A673 (cell line): ENCODE measurements around the gene FAAP20. TPM values are rescaled to one million over a fixed set of nuclear protein-coding genes. Genes with fewer than 3 reads are reported as not detected.
"Not testable (repeated sequence)": the region's sequence is repeated elsewhere in the genome, so short reads cannot be mapped to it uniquely, and the experiment has no call there.

Source experiments
- BruUV-seq: library from RNA; stranded (reverse); fragments of 400-500 nt; replicated peaks from 2 replicates; lab custom pipeline; 2021; lab: Mats Ljungman, UMichigan
- CTCF ChIA-PET: fragments of 300-600 bp; sonication (Branson Sonifier 250); formaldehyde crosslinking; loops from one replicate; lab custom pipeline; 2022; ENCODE audit warnings: antibody characterized with exemption; lab: Charles Lee
- POLR2A ChIA-PET: fragments of 300-600 bp; sonication (Branson Sonifier 250); formaldehyde crosslinking; loops from one replicate; lab custom pipeline; 2022; ENCODE audit warnings: antibody characterized with exemption; ENCODE audit not compliant: low non-redundant PET; lab: Charles Lee
- DNase-seq: peaks from one replicate; pipeline ENCODE4 v3.0.0-alpha.2; 2015; ENCODE audit warnings: low spot score
- H3K27ac ChIP-seq: fragments of 200-600 bp; sonication (generic); 2 replicates; pipeline ENCODE4 v1.5.1; 2016; ENCODE audit warnings: mixed run types, low read depth, mild to moderate bottlenecking, mixed read lengths, antibody characterized with exemption, low read length; ENCODE audit not compliant: poor library complexity, severe bottlenecking
- H3K27me3 ChIP-seq: fragments of 200-600 bp; sonication (generic); replicated peaks from 2 replicates; pipeline ENCODE4 v1.6.1; 2017; ENCODE audit warnings: mixed run types, low read depth, mild to moderate bottlenecking, mixed read lengths, antibody characterized with exemption, low read length; ENCODE audit not compliant: insufficient read depth, poor library complexity
- H3K36me3 ChIP-seq: fragments of 200-600 bp; sonication (generic); 2 replicates; pipeline ENCODE4 v1.6.1; 2016; ENCODE audit warnings: mixed run types, mild to moderate bottlenecking, mixed read lengths, antibody characterized with exemption, low read length; ENCODE audit not compliant: insufficient read depth, poor library complexity, severe bottlenecking
- H3K4me1 ChIP-seq: fragments of 200-600 bp; sonication (generic); 2 replicates; pipeline ENCODE4 v1.6.1; 2017; ENCODE audit warnings: mixed run types, mild to moderate bottlenecking, mixed read lengths, antibody characterized with exemption, low read length; ENCODE audit not compliant: insufficient read depth, poor library complexity, severe bottlenecking
- H3K4me3 ChIP-seq: fragments of 200-600 bp; sonication (generic); 2 replicates; pipeline ENCODE4 v1.5.1; 2016; ENCODE audit warnings: low read depth, mixed run types, mild to moderate bottlenecking, mixed read lengths, low read length; ENCODE audit not compliant: poor library complexity, severe bottlenecking
- H3K9me3 ChIP-seq: fragments of 200-600 bp; sonication (generic); 2 replicates; pipeline ENCODE4 v1.6.1; 2016; ENCODE audit warnings: mixed run types, low read depth, mild to moderate bottlenecking, mixed read lengths, antibody characterized with exemption, low read length; ENCODE audit not compliant: poor library complexity, severe bottlenecking
- CTCF ChIP-seq: fragments of 300-800, 200-600 bp; sonication (generic); conservative IDR thresholded peaks from 2 replicates; pipeline ENCODE4 v1.5.1; 2017; ENCODE audit warnings: low read depth, mild to moderate bottlenecking, antibody characterized with exemption, low read length, moderate library complexity, mixed read lengths
- EZH2 ChIP-seq: fragments of 200-600 bp; sonication (generic); IDR thresholded peaks from 2 replicates; pipeline ENCODE4 v1.6.1; 2017; ENCODE audit warnings: borderline replicate concordance, low read depth, mild to moderate bottlenecking, mixed read lengths, antibody characterized with exemption, low read length; ENCODE audit not compliant: poor library complexity, severe bottlenecking
- intact Hi-C: fragments of 100-400 bp; cut with micrococcal nuclease; formaldehyde crosslinking; loops from one replicate; pipeline ENCODE4 v1.10.0; 2022; ENCODE audit not compliant: unreplicated experiment
- total RNA-seq: library from RNA; stranded (reverse); gene quantifications from 2 replicates; pipeline ENCODE4 v1.2.3, GENCODE V29; 2021

The FAAP20 gene
- total RNA-seq, 1 experiment from 2014 or later, result 114 TPM

- Histone ChIP-seq H3K4me3 (no peak overlapping the region), H3K27me3 (no peaks in the 10 kb centered on the region), H3K27ac (no peak overlapping the region), H3K4me1 (no peaks in the 10 kb centered on the region), H3K36me3 (no peaks in the 10 kb centered on the region), H3K9me3 (no peaks in the 10 kb centered on the region)
- ChIA-PET POLR2A (no interaction called here), CTCF (no interaction called here)
- intact Hi-C loops, result no loop called here
- no peak for DNase-seq
- no TSS peak for BruUV-seq
- no peak for TF ChIP-seq CTCF
- no peak for TF ChIP-seq EZH2
Measured at GRCh38 chr1:2150801-2151200, 43.8 kb downstream of the FAAP20 start.

DNA sequence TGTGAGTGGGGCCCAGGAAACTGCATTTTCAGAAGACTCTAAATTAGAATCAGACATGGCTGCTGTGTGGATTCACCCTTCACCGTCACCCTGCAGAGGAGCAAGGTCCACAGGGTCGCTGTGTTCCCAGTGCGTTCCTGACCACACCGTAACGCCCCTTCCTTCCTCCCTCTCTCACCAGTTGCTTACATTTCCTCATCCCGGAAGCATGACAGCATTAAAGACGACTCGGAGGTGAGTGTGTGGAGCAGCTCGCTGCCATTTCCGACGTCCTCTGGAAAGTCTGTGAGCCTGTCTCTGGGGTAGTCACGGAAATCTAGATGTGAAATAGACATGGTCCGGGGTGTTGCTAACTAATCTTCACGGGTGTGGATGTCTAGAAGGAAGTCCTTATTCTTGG lies 45.9 kb downstream of the FAAP20 start:
- POLR2A ChIA-PET, result no interaction called here
- no peak for TF ChIP-seq CTCF
- TF ChIP-seq EZH2, result no peak
- no peaks in the 10 kb centered on the region for H3K36me3 ChIP-seq
- BruUV-seq, result no TSS peak
- CTCF ChIA-PET, result interaction anchor here (0.6 kb wide), 1 partner anchor 170 kb away, joined by 3 read pairs; no protein-coding TSS in a partner anchor
- H3K4me1 ChIP-seq, result no peaks in the 10 kb centered on the region
- no peak for DNase-seq
- H3K9me3 ChIP-seq, result no peaks in the 10 kb centered on the region
- H3K27me3 ChIP-seq, result no peaks in the 10 kb centered on the region
- H3K4me3 ChIP-seq, result no peak overlapping the region
- intact Hi-C loops, result no loop called here
- H3K27ac ChIP-seq, result no peak overlapping the region

DNA sequence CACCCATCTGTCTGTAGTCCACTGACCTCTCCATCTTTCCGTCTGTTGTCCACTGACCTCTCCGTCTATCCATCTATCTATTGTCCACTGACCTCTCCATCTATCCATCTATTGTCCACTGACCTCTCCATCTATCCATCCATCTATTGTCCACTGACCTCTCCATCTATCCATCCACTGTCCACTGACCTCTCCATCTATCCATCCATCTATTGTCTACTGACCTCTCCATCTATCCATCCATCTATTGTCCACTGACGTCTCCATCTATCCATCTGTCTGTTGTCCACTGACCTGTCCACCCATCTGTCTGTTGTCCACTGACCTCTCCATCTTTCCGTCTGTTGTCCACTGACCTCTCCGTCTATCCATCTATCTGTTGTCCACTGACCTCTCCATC lies 46.7 kb downstream of the FAAP20 start:
- DNase-seq, H3K36me3 ChIP-seq, BruUV-seq, intact Hi-C loops, POLR2A ChIA-PET, H3K9me3 ChIP-seq, H3K27ac ChIP-seq, H3K4me3 ChIP-seq, H3K27me3 ChIP-seq, CTCF ChIA-PET, H3K4me1 ChIP-seq: not testable (repeated sequence)

DNA sequence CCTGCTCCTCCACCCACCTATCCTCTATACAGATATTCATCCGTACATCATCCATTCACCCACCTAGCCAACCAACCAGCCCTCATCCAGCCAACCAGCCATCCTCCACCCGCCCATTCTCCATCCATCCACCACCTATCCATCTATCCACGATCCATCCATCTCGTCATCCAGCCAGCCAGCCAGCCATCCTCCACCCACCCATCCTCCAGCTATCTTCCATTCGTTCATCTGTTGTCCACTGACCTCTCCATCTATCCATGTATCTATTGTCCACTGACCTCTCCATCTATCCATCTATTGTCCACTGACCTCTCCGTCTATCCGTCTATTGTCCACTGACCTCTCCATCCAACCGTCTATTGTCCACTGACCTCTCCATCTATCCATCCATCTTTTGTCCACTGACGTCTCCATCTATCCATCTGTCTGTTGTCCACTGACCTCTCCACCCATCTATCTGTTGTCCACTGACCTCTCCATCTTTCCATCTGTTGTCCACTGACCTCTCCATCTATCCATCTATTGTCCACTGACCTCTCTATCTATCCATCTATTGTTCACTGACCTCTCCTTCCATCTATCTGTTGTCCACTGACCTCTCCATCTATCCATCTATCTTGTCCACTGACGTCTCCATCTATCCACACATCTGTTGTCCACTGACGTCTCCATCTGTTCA lies 47.6 kb downstream of the FAAP20 start:
- TF ChIP-seq CTCF, result no peak
- TF ChIP-seq EZH2, result no peak
- no TSS peak for BruUV-seq
- ChIA-PET POLR2A (no interaction called here), CTCF (no interaction called here)
- Histone ChIP-seq H3K36me3 (no peaks in the 10 kb centered on the region), H3K9me3 (no peaks in the 10 kb centered on the region), H3K27ac (no peak overlapping the region), H3K4me1 (no peaks in the 10 kb centered on the region), H3K27me3 (no peaks in the 10 kb centered on the region), H3K4me3 (no peak overlapping the region)
- intact Hi-C loops, result no loop called here
- no peak for DNase-seq
